Measurements from ENCODE around the gene RIBC2.
"Not testable (repeated sequence)": the region's sequence is repeated elsewhere in the genome, so short reads cannot be mapped to it uniquely, and the experiment has no call there.

The RIBC2 gene

DNA sequence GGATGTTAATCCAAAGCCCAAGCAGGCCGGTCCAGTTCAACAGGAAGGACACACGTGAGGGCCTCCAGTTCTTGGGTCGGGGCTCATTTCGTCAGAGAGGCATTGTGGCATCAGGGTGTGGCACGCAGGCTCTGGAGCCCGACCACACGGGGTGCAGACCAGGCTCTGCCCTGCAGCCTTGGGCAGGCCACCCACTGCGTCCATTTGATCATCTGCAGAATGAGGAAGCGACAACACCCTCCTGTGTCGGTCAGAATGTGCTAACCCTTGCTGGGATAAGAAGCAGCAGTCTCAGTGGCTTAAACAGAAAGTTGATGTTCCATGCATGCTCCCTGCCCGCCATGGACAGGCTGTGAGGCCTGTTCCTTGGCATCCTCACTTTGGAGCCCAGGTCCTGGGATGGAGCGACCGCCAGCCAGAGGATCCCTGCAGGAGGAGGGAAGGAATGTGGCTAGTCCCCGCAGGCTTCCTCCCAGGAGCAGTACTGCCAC, 10.8 kb downstream of the RIBC2 start:
- DNase-seq (ENCODE audit: low read depth), result no peak

DNA sequence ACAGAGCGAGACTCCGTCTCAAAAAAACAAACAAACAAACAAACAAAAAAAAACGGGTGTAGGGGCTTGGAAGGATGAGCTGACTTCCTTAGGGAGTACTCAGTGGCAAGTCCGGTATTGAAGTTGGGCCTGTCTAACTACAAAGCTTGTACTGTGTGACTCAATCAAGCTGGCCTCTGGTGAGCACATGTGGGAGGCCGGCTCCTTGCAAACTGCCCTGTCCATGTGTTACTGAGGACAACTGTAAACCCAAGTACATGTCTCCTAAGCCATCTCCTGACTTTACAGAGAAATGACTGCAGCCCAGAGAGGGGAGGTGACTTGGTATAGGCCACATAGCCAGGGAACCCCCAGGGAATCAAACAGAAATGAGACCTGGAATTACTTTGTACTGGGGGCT, 11.6 kb downstream of the RIBC2 start:
- peak; percentile 35 for DNase-seq (ENCODE audit: low read depth)

DNA sequence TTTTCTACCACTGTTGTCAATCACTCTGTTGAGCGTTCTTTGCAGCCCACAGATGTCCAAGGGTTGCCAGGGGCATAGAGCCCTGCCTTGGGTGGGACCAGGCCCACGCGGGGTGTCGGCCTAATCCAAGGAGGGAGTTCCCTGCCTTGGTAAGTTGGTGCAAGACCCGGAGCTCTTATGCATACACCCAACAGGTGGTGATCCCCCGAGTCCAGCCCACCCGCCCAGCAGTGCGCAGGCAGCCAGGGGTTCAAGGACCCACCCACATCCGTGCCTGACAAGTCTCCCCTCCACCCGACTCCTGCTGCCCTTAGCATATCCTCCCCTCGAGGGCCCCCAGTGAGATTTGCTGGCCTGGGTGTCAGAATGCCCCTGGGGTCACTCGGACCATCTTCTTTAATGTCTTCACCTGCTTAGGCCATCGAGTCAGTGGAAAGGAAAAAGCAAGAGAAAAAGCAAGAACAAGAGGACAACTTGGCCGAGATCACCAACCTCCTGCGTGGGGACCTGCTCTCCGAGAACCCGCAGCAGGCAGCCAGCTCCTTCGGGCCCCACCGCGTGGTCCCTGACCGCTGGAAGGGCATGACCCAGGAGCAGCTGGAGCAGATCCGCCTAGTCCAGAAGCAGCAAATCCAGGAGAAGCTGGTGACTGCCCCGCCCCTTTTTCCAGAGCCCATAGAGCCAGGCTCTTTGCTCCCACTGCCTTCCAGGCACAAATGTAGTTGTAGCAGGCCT, 12.2 kb downstream of the RIBC2 start:
- DNase-seq (ENCODE audit: low read depth), result no peak

DNA sequence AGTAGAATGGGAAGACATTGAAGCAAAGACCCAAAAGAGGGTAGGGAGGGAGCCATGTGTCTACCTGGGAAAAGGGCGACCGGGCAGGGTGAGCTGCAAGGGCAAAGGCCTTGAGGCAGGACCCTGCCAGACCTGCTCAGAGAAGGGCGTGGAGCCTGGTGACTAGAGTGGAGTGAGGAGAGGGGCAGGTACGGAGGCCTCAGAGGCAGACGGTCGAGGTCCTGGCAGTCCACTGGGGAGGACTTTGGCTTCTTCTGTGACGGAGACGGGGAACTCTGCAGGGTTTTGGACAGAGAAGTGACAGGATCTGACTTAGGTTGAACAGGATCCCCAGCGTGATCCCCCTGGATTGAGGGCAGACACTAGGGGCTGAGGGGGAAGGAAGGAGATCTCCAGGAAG, 12.9 kb downstream of the RIBC2 start:
- no peak for DNase-seq (ENCODE audit: low read depth)

DNA sequence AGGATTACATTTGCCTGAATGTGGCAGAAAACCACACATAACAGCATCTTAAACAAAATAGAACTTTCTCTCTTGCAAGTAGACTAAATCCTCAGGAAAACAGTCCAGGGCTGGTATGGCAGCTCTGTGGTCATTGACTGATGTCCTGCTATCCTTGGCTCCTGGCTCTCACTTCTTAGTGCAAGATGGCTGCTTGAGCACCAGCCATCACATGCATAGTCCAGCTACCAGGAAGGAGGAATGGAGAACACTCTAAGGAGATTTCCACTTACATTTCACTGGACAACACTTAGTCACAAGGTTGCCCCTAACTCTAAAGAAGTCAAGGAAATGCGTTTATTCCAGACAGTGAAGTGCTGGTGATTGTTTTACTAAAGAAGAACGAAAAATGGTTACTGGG, 13.6 kb downstream of the RIBC2 start:
- DNase-seq (ENCODE audit: low read depth), result no peak

DNA sequence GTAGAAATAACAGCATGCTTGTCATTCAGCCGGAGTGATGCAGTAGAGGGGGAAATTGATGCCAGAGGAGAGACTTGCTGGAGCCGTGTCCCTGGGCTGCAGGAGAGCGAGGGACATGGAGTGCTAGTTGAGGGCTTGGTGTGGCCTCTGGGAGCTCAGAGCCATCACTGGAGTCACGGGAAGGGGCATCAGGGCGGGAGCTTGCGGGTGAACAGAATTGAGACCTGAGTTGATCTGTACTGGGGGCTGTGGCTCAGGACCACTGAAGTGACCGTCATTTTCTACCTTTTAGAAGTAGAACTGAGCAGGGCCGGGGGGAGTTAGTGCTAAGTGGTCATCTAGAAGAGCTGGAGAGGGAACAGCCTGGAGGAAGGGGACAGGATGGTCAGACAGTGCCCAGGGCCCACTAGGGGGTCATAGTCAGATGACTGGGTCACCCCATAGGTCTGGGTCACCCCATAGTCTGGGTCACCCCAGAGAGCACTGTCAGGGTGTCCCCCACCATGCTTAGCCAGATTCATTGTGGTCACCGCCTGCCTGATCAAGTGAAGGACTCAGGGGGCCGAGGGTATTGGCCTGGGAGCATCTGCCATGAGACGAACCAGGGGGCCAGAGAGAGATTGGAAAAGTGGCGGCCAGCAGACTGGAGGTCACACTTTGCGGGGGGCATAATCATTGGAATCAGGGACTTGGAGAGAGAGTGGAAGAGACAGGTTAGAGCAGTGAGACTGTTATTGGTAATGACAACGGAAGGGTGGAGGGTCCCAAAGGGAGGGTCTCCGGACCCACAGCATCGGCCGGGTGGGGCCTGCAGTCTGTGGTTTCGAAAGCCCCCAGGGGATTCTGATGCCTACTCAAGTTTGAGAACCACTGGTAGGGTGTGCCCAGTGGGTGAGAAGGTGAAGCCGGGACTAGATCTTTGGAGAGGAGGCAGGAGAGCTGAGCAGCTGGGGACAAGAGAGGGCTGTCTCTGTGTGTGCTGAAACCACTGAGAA, 15.2 kb downstream of the RIBC2 start:
- DNase-seq (ENCODE audit: low read depth), result no peak

DNA sequence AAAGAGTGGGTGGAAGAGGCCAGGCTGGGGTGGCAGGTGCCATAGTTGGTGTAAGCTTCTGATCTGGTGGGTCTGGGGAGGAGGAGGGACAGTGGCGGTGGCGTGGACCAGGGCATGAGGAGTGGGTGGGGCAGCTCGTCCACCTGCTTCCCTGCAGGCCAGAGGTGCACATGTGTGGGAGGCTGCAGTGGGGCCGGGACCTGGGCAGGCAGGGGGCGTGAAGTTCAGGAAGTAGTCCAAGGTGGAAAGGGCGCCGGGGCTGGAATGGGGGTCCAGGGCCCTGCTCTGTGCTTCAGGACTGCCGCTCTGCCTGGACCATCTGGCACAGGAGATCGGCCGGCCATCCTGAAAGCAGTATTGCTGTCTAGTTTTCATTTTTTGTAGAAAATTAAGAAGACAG, 15.9 kb downstream of the RIBC2 start:
- DNase-seq (ENCODE audit: low read depth), result no peak

DNA sequence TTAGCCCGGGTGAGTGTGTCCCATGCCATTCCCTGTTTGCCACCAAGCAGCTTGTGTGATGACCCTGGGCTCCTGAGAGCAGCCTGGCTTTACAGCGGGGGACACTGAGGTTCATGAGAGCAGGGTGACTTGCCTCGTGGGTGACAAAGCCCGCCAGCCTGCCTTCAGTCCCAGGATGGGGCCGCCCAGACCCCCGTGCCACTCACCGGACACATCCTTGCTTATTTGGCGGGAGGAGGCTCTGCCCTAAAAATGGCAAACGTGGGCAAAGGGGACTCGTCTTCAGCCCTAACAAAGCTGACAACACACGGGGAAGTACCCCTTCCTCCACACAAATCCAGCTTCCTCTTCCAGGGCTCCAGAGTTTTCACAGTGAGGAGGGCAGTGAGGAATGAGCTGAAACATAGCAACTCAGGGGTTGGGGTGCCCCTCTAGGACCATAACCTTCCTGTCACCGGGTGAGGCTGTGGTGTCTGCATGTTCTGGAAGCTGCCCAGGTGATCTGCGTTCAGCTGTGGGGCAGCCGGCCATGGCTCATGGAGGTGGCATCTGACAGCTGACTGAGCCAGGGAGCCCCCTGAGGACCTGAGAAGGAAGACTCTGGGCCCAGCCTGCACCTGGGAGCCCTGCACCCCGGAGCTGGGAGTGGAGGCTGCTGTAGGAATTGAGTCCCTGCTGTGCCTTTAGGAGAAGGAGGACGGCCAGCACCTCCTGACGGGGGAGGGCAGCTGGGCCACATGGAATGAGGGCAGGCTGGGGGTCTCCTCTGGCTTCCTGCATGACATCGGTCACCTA, 16.7 kb downstream of the RIBC2 start:
- no peak for DNase-seq (ENCODE audit: low read depth)

DNA sequence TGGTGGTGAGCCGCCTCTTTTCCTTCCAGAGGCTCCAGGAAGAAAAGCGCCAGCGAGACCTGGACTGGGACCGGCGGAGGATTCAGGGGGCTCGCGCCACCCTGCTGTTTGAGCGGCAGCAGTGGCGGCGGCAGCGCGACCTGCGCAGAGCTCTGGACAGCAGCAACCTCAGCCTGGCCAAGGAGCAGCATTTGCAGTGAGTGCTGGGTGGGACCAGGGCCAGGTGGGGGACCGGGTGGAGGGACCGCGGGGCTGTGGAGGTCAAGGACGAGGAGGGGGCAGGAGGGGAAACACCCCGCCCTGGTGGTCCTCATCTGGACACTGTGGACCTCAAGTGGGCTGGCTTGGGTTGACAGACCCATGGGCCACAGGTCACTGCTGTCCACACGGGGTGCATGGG, 17.4 kb downstream of the RIBC2 start:
- DNase-seq (ENCODE audit: low read depth), result no peak

DNA sequence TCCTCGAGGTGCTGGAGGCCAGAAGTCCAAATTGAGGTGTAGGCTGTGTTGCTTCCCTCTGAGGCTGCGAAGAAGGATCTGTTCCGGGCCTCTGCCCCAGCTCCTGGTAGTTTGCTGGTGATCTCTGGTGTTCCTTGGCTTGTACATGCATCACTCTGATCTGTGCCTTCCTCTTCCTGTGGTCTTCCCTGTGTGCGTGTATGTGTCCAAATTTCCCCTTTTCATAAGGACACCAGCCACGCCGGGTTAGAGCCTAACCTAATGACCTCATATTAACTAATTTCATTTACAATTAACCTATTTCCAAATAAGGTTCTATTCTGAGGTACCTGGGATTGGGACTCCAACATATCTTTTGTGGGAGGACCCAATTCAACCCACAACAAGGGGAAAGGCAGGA, 21.5 kb downstream of the RIBC2 start:
- DNase-seq (ENCODE audit: low read depth), result no peak

DNA sequence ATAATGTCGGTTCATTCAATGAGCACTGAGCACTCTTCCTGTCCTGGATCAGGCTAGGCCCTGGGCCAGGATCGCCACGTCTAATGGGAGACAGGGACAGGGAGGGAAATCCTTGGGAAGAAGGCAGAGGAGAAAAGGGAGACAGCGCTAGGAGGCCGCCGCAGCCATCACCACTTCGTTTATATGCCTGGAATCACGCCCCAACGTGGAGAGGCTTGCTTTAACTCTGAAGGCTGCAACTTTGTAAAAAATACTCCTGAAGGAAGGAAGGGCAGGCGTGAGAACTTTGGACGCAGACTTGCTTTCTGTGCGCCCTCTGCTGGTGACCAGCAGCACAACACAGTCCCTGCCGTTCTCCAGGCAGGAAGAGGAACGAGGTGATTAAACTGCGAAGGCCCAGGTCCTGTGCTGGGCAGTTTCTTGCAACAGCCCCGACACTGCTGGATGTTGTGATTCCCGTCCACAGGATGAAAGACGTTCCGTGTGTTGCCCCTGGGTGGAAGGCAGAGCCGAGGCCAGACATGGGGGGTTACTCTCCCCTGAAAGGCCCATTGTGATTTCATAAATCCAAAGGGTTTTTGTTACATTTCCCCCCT, 22.1 kb downstream of the RIBC2 start:
- DNase-seq (ENCODE audit: low read depth), result peak; percentile 90

DNA sequence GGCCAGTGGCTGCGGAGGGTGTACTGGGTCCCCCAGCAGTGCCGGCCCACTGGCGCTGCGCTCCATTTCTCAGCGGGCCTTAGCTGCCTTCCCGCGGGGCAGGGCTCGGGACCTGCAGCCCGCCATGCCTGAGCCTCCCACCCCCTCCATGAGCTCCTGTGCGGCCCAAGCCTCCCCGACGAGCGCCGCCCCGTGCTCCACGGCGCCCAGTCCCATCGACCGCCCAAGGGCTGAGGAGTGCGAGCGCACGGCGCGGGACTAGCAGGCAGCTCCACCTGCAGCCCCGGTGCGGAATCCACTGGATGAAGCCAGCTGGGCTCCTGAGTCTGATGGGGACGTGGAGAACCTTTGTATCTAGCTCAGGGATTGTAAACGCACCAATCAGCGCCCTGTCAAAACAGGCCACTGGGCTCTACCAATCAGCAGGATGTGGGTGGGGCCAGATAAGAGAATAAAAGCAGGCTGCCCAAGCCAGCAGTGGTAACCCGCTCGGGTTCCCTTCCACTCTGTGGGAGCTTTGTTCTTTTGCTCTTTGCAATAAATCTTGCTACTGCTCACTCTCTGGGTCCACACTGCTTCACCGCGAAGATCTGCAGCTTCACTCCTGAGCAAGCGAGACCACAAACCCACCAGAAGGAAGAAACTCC, 23.5 kb downstream of the RIBC2 start:
- not testable (repeated sequence) for DNase-seq (ENCODE audit: low read depth)

DNA sequence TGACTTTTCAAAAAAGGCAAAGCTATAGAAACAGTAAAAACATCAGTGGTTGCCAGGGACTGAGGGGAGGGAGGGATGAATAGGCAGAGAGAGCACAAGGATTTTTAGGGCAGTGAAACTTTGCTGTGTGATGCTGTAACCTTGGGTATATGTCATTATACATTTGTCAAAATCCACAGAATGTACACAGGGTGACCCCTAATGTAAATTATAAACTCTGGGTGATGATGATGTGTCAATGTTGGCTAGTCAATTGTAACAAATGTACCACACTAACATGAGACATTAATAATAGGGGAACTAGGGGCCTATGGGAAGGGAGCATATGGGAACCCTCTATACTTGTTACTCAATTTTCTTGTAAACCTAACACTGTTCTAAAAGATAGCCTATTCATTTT, 24.8 kb downstream of the RIBC2 start:
- DNase-seq (ENCODE audit: low read depth), result no peak

DNA sequence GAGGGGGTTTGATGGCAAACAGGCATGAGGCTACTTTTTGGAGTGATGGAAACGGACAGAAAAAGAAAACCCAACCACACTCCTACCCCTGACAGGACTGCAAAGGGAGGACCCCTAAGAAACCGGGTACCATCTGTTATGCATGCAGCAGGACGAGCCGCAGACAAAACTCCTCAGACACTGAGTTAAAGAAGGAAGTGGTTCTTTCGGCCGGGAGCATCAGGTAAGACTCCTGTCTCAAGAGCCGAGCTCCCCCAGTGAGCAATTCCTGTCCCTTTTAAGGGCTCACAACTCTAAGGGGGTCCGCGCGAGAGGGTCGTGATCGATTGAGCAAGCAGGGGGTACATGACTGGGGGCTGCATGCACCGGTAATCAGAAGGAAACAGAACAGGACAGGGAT, 27.2 kb downstream of the RIBC2 start:
- not testable (repeated sequence) for DNase-seq (ENCODE audit: low read depth)

DNA sequence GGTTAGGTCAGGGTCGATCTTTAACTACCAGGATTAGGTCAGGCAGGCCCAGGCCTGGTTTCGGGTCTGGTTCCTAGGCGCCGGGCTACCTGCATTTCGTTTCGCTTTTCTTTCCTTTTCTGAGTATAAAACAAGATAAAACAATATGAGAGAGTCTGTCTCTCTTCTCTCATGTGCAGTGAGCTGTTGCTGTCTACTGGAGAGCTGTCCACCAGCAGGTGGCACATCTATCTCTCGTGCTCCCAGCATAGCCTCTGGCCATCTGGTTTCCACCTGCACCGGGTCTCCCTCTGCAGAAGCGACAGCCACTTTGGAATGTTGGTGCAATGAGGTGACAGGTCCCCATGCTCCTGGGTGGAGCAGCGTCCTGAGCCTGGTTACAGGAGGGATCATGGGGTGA, 27.6 kb downstream of the RIBC2 start:
- peak; percentile 77 for DNase-seq (ENCODE audit: low read depth)

DNA sequence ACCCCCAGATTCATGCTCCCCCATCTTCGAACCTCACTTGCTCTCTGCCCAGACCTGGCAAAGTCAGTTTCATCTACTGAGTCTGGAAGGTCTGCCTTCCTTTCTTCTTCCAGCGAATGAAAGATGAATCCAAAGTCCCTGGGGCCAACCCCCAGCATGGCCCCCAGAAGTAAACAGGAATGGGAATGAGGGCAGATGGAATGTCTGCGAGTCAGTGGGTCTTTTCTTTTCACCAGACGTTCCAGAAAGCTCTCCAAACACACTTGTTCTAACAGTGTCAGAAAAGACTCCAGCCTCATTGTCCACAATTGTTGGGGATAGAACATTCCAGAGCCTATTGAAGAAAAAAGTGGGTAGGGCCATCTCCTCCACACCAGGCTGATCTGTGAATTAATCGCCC, 28.6 kb downstream of the RIBC2 start:
- DNase-seq (ENCODE audit: low read depth), result peak; percentile 49

DNA sequence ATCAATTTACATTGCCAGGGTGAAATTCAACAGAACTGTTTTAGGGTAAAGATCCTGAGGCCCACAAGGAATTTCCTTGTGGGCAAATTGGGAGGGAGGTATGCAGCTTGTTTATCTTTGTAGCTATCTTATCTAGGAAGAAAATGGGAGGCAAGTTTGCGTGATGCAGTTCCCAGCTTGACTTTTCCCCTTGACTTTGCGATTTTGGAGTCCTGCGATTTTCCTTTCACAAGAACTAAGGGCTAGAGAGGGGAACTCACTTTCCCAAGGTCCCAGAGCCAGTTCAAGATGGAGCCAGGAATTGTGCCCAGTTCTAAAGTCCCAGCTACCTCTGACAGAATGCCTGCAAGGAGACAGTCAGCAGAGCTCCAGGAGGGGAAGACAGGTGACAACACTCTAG, 30.7 kb downstream of the RIBC2 start:
- DNase-seq (ENCODE audit: low read depth), result peak; percentile 56

DNA sequence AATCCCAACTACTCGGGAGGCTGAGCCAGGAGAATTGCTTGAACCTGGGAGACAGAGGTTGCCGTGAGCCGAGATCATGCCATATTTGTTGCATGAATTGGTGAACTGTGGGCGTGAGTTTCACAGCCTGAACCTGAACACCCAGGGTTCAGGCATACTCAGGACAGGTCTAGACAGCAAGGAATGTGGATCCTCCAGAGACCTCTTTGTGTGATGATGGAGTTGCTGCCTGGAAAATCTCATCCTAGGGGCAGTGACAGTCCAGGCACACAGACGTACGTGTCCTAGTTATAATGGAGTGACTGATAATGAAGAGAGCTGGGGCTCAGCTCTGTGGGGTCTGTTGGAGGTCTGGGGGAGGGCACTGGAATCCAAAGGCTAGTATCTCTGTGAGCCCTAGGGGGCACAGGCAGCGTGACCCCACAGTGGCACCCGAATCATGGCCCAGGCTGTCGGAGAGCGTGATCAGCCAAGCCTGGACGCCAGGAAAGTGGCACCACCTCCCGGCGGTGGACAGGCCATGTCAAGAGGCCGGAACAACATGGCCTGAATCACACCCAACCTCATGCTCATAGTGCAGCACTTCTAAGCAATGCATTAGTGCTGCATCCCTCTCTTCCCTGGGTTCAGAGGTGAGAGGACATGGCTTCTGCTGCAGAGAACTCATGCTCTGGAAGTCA, 31.7 kb downstream of the RIBC2 start:
- DNase-seq (ENCODE audit: low read depth), result no peak

DNA sequence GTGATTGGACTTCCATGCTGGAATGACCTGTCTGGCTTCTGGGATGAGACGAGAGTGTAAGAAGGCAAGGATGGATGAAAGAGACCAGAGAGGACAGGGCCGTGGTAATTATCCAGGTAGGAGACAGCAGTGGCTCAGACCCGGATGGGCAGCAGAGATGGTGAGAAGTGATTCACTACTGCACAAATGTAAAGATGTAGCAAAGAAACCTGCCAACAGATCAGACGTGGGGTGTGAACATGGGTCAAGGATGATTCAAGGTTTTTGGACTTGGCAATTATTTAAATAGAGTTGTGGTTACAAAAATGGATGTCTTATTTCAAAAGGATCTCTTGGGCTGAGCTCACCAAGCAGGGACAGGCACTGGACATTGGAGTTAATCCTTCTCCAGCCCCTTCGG, 32.7 kb downstream of the RIBC2 start:
- peak; percentile 57 for DNase-seq (ENCODE audit: low read depth)

DNA sequence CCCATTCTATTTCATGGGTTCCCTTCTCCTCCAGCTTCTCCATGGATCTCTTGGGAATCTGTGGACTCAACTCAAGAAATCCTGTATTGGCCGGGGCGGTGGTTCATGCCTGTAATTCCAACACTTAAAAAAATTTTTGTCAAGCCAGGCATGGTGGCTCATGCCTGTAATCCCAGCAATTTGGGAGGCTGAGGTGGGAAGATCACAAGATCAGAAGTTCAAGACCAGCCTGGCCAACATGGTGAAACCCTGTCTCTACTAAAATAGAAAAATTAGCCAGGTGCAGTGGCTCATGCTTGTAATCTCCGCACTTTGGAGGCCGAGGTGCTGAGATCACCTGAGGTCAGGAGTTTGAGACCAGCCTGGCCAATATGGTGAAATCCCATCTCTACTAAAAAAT, 34.1 kb downstream of the RIBC2 start:
- not testable (repeated sequence) for DNase-seq (ENCODE audit: low read depth)

DNA sequence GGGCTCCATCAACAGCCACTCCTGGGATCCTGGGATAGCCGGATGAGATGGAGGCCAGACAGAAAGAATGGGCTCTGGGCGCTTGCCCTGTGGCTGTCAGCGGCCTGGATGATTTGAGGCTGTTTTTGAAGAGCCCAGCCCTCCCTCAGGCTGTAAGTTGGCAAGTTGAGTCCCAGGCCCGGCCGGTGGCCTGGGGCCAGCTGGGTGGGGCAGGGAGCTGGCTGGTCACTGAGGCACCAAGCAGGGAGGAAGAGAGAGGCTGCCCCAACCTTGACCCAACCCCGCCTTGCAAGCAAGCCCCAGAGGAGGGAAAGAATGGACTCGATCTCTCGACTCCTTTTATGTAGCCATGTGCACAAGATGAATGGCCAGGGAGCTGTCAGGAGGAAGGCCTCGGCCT, 34.9 kb downstream of the RIBC2 start:
- no peak for DNase-seq (ENCODE audit: low read depth)

Measured in EH (cell line).